GM18505 (cell line): Measurements from ENCODE around the gene VAV2.

Experiments used
- ATAC-seq: cut with Tn5 transposase; IDR thresholded peaks from one replicate; pipeline ENCODE4 v1.9.1; 2021; ENCODE audit not compliant: unreplicated experiment
- POLR2A ChIP-seq: IDR thresholded peaks from 4 replicates; pipeline ENCODE4 v1.6.1; 2011; ENCODE audit warnings: borderline replicate concordance; ENCODE audit not compliant: insufficient read depth, insufficient read length; ENCODE audit errors: extremely low read depth

Gene VAV2

DNA sequence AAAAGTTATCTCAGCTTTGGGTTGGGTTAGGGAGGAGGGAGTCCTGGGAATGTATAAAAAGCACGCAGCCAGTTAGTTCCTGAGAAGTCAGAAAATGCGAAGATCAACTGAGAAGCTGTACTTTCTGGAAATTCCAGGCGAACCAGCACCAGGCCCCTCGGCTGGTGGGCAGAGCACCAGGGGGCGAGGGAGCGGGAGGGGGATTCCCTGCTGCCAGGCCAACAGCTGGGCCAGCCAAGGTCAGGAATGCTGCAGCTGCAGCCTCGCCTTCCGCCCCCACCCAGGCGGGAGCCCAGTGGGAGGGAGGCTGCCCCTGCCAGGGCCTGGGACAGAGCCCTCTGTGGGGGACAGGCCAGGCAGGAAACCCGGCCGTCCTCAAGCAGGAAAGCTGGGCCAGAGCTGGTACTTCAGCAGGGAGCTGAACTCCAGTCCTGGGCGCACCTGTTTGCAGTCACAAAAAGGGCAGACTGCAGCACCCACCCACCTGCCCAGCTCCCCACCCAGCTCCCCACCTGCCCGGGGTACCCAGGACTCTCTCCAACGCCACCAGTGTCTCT is 35.5 kb downstream of the VAV2 start:
- no peak for ATAC-seq
- peak; percentile 42 for TF ChIP-seq POLR2A

DNA sequence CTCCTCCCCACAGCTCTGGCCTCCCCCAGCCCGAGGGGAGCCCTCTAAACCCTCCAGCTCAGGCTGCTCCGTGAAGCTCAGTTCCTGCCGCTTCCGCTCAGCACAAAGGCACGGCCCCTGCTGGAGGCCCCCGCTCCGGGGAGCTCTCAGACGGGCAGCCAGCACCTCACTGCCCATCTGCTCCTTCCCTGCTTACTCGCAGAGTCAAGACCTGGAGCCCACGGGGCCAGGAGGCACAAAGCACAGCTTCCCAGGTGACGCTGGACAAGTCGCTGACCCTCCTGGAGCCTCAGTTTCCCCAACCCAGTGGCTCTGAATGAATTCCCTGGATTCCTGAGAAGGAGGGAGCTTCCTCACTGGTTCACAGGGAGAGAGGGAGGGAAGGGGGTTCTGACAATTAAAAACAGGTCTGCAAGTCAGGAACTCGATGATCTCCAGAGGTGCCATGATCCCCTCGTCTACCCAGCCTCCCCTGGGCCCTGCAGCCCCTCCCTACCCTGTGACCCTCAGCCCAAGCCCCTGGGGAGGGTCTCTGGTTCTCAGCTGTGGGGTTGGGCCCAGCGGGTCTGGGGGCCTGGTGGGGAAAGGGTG is 36.2 kb downstream of the VAV2 start:
- TF ChIP-seq POLR2A, result peak; percentile 76
- no peak for ATAC-seq

DNA sequence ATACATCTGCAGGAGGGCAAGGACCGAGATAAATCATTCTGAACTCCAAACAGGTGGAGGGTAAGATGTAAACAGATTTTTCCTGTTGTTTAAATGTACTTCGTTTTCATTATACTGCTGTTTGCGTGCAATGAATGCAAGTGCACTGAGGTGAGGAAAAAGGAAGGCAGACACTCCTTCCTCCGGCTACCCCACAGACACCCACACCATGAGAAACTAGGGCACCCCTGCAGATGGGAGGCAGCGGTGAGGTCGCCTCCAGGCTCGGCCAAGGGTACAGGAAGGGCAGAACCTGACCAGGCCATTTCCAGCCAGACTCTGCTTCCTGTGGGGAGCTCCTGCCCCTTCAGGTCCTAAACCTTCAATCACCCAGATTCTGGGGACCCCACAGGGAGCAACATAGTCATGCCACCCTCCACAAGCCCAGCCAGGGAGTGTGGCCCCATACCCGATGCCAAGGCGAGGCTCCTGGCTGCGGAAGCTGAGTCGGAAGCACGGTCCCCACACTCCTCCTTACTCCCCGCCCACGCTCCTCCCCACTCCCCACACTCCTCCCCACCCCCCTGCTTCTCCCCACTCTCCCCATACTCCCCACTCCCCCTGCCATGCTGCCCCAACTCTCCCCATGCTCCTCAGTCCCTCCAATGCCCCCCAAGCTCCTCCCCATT is 37.1 kb downstream of the VAV2 start:
- TF ChIP-seq POLR2A, result peak; percentile 59
- no peak for ATAC-seq

DNA sequence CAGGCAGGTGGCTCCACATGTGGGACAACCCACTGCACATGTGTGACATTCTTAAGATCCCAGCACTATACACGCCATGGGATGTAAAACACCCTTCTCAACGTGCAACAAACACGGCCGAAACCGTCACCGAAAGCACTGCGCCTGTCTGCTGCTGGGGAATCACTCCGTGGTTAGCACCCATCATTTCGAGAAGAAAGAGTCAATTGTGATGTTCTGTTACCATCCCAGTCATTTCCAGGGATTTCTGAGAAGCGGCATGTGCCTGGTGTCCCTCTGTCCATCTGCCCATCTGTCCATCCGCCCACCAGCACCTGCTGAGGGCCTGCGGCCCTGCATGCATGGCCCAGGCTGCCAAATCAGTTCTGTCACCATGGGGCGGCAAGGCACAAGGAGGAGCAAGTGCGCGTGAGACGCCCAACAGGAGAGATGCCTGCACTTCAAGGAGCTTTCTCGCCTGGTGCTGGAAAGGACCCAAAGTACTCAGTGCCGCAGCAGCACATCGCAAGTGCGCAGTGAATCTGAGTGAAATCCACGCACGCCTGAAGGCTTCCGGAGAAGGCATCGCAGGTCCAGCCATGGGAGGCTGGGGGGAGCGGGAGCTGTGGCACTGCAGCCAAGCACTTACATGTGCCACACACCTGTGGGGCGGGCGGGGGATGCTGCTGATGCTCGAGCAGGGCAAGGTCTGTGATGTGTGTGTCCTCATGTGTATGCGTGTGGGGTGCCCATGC is 38.0 kb downstream of the VAV2 start:
- ATAC-seq, result no peak
- TF ChIP-seq POLR2A, result no peak

DNA sequence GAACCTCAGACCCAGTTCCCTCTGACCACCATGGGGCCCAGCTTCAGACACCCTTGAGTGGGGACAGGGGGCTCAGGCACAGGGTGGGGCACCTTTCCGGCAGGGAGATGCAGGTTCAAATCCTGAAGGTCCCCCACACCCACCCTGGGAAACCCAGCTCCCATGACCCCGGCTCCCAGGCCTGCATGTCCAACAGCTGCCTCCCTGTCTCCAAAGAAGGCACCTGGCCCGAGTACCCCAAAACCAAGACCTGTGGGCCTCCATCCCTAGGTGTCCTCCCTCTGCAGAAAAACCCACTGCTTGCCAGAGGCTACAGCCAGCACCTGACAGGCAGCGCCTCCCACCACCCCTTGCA is 38.5 kb downstream of the VAV2 start:
- no peak for TF ChIP-seq POLR2A
- no peak for ATAC-seq

DNA sequence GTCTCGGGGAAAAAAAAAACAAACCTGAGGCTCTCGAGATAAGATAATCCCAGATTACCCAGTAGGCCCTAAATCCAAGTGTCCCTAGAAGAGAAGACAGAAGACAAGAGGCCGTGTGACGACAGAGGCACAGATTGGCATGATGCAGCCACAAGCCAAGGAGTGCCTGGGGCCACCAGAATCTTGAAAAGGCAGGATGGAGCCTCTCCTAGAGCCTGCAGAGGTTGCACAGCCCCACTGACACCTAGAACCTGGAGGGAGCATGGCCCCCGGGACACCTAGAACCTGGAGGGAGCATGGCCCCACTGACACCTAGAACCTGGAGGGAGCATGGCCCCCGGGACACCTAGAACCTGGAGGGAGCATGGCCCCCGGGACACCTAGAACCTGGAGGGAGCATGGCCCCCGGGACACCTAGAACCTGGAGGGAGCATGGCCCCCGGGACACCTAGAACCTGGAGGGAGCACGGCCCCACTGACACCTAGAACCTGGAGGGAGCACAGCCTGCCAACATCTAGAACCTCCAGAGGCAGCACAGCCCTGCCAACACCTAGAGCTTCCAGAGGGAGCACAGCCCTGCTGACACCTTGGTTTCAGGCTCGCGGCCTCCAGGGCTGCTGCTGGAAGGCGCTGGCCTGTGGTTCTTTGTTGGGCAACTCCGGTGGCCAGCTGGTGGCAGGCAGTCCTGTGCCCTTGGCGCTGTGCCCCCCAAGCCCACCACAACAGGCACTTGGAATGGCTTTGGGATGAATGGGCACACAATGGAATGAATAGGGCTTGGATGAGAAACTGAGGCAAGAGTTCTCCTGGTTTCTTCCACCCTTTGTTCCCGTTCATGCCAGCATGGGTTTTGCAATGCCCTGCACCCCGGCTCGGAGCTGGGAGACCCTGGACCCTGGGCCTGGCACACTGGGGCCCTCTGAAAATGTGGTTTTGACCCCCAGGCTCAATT is 39.2 kb downstream of the VAV2 start:
- ATAC-seq, result no peak
- no peak for TF ChIP-seq POLR2A

DNA sequence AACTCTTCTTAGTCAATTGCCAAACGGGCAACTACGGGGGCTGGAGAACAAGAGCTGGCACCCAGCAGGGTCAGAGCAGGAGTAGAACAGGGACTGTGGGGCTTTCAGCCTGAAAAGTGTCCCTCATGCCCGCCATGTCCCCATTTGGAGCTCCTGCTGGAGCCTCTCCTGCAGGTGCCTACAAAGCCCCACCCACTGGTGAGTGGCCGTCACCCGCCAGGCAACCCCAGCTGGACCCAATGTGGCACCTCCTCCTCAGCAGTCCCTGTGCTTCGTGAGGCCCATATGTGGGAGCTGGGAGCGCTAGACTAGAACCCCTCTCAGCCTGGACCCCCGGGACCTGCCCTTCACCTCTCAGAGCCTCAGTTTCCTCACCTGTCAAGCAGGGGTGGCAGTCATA is 40.9 kb downstream of the VAV2 start:
- no peak for ATAC-seq

DNA sequence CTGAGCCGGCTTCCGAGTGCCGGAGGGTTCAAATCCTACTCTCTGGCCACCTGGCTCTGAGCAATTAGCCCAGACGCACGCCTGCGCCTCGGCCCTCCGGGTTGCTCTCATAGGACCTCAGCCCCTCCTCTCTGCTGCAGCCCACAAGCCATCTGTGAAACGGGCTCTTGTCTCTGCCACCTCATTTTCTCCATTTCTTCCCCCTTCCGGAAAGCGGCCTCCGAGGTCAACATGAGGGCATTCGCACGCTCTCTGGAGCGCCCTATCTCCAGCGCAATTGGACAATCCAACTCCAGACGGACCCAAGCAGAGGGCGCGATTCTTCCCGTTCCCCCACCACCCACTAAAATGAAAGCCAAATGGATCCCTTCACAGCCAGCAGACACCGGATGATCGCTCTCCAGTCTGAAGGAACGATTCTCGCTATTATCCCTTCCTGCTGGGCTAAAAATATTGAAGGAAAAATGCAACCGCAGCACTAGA is 41.5 kb downstream of the VAV2 start:
- TF ChIP-seq POLR2A, result peak; percentile 50
- no peak for ATAC-seq

More for the DNA sequence above, 40.9 kb downstream of the VAV2 start:
- no peak for TF ChIP-seq POLR2A

DNA sequence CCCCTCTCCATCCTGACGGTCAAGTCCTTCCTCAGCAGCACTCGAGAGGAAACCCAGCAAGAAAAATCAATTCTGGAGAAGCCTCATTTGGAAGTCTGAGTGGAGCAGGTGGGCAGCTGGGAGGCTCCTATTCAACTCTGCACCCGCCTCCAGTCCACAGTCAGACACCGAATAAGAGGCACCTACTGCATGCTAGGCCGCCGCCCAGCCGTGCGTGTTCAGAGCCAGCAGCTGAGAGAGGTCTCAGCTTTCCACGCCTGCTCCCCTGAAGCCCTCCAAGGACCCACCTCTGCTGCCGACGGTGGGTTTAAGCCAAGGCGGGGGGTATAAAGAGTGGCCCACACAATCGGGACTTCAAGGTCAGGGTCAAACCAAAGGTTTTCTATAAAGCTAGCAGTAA is 41.9 kb downstream of the VAV2 start:
- TF ChIP-seq POLR2A, result no peak
- no peak for ATAC-seq

DNA sequence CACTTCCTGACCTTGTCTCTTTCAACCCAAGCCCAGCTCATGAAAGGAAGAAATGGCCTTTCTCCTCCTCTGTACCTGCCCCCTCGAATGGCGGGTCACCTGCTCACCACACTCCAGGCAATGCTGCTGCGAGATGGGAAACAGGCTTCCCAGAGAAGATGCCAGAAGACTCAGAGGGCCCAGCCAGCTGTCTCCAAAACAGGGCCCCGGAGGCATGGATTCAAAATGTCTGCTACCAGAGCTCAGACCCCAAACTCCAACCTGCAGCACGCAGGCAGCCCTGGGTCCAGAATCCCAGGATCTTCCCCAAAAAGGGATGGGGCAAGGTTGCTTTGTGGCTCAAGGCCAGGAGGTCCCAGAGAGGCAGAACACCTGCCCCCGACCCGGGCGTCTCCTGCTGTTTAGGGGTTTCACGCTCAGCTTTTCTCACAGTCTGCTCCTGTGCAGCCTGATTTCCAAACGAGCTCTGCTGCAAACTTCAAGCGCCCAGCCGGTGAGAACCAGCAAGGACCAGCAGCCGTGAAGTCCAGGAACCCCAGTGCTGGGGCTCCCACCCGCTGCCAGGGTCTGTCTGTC is 42.5 kb downstream of the VAV2 start:
- no peak for TF ChIP-seq POLR2A
- ATAC-seq, result no peak

DNA sequence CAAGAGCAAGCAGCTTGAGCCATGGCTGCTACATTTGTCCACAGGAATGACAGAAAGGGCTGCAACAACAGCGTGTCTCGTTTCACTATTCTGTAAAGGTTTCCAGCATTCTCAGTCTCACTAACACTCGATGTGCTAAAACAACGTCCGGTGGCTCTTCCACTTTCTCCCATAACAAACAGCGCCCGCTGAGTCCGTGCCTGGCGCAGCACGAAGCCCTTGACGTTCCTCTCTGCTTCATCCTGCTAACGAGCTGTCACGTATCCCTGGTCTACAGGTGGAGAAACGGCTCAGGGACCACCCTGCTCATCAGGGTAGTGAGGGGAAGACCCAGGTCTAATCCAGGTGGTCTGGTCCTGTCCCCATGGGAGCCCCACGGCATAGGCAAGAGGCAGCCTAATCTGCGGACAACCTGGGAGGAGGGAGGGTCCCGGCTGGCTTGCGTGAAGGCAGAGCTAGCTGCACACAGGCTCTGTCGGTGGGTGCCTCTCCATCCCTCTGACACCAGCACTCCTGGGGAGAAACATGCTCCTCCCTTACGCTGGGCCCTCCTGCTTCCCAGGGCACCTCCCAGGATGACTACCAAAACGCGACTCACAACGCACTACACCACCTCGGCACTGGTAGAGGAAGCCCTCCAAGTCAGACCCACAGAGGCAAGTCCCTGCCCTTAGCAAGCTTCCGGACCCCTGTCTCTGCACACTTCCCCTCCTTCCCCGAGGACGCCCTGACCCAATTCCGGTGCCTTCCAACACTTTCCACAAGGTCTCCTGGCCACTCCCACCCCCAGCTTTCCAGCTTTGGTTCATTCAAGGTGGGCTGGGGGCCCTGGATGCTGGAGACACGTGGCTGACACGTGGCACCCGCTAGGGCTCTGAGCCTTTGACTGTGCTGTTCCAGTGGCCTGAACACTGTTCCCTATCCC is 43.3 kb downstream of the VAV2 start:
- no peak for ATAC-seq
- TF ChIP-seq POLR2A, result no peak
